H1 (cell line): ENCODE measurements around the gene SLC8A3. TPM values are rescaled to one million over a fixed set of nuclear protein-coding genes. Genes with fewer than 3 reads are reported as not detected.

Experiments used
- CTCF ChIA-PET: fragments of 300-600 bp; sonication (Branson Sonifier 250); formaldehyde crosslinking; loops from one replicate; lab custom pipeline; 2021; ENCODE audit not compliant: partially characterized antibody; lab: Charles Lee
- POLR2A ChIA-PET: fragments of 300-600 bp; sonication (Branson Sonifier 250); formaldehyde crosslinking; loops from one replicate; lab custom pipeline; 2021; ENCODE audit warnings: inconsistent platforms; ENCODE audit not compliant: partially characterized antibody; lab: Charles Lee
- DNase-seq, 2 experiments: peaks; one replicate each; pipeline versions ENCODE4 v3.0.0 to v3.0.0-alpha.2; 2010 to 2022; ENCODE audit warnings: low spot score in 2 of 2, low read depth in 1 of 2, mixed read lengths in 1 of 2
- FAIRE-seq: peaks from 2 replicates; lab custom pipeline; 2011; peaks lifted over from hg19 to GRCh38; lab: Jason Lieb, UNC
- H2AFZ ChIP-seq: 2 replicates; pipeline ENCODE4 v1.8.1; 2012; ENCODE audit warnings: low read length, inconsistent platforms
- H2AK5ac ChIP-seq: 2 replicates; pipeline ENCODE4 v1.6.1; 2013; ENCODE audit warnings: low read depth, low read length
- H2BK120ac ChIP-seq: replicated peaks from 2 replicates; pipeline ENCODE3; 2013; ENCODE audit warnings: low read depth, low read length, inconsistent platforms
- H2BK12ac ChIP-seq: 2 replicates; pipeline ENCODE4 v1.6.1; 2013; ENCODE audit warnings: low read depth, low read length
- H2BK15ac ChIP-seq: 2 replicates; pipeline ENCODE4 v1.6.1; 2013; ENCODE audit warnings: low read length
- H2BK20ac ChIP-seq: 2 replicates; pipeline ENCODE4 v1.6.1; 2013; ENCODE audit warnings: low read length
- H2BK5ac ChIP-seq: 2 replicates; pipeline ENCODE4 v1.6.1; 2013; ENCODE audit warnings: low read depth, low read length
- H3K14ac ChIP-seq: 2 replicates; pipeline ENCODE4 v1.6.1; 2013; ENCODE audit warnings: inconsistent platforms; ENCODE audit not compliant: insufficient read length
- H3K18ac ChIP-seq: 2 replicates; pipeline ENCODE4 v1.6.1; 2013; ENCODE audit warnings: low read length; ENCODE audit errors: extremely low read depth
- H3K23ac ChIP-seq: 2 replicates; pipeline ENCODE4 v1.6.1; 2013; ENCODE audit warnings: inconsistent platforms; ENCODE audit not compliant: insufficient read length
- H3K23me2 ChIP-seq: 2 replicates; pipeline ENCODE4 v1.6.1; 2013; ENCODE audit warnings: low read depth, low read length
- H3K27ac ChIP-seq: 2 replicates; pipeline ENCODE4 v1.6.1; 2011; ENCODE audit warnings: low read depth, low read length, inconsistent platforms
- H3K27me3 ChIP-seq, 4 experiments: replicated peaks in 1 of 4; 1 replicate in 1 of 4; 2 replicates in 3 of 4; pipeline versions ENCODE4 v1.6.1 to v1.8.1; 2011 to 2013; ENCODE audit warnings: low read length in 3 of 4, mild to moderate bottlenecking in 3 of 4, inconsistent platforms in 2 of 4, mixed read lengths in 2 of 4, moderate library complexity in 1 of 4; ENCODE audit not compliant: control insufficient read depth in 3 of 4, insufficient read depth in 3 of 4; ENCODE audit errors: extremely low read depth in 1 of 4
- H3K36me3 ChIP-seq, 4 experiments: 2 replicates each; pipeline versions ENCODE4 v1.6.1 to v1.8.1; 2011 to 2013; ENCODE audit warnings: mild to moderate bottlenecking in 4 of 4, low read length in 3 of 4, moderate library complexity in 2 of 4, control low read depth in 1 of 4, inconsistent platforms in 1 of 4; ENCODE audit not compliant: insufficient read depth in 4 of 4, control insufficient read depth in 2 of 4
- H3K4ac ChIP-seq: replicated peaks from 2 replicates; pipeline ENCODE3; 2013; ENCODE audit warnings: low read length, low read depth, mixed read lengths, inconsistent platforms; ENCODE audit not compliant: insufficient read length
- H3K4me1 ChIP-seq, 4 experiments: replicated peaks in 1 of 4; 1 replicate in 1 of 4; 2 replicates in 3 of 4; pipeline versions ENCODE4 v1.6.1 to v1.8.1; 2011 to 2013; ENCODE audit warnings: low read length in 3 of 4, inconsistent platforms in 2 of 4, mixed read lengths in 1 of 4; ENCODE audit not compliant: insufficient read depth in 4 of 4, control insufficient read depth in 3 of 4
- H3K4me2 ChIP-seq, 2 experiments: 2 replicates each; pipeline versions ENCODE4 v1.6.1 to v1.8.1; 2011 to 2013; ENCODE audit warnings: low read depth in 2 of 2, low read length in 2 of 2, control low read depth in 1 of 2, inconsistent platforms in 1 of 2, mild to moderate bottlenecking in 1 of 2; ENCODE audit not compliant: insufficient read depth in 1 of 2
- H3K4me3 ChIP-seq, 4 experiments: fragments of 200-600, 300-600 bp in 1 of 4; sonication (generic), shearing (Covaris generic), sonication (Bioruptor Twin) in 1 of 4; 2 replicates each; pipeline versions ENCODE4 v1.5.1 to v1.8.1; 2011 to 2016; ENCODE audit warnings: low read length in 4 of 4, low read depth in 3 of 4, control low read depth in 2 of 4, inconsistent platforms in 2 of 4, mild to moderate bottlenecking in 2 of 4, mixed read lengths in 1 of 4, moderate library complexity in 1 of 4; ENCODE audit not compliant: insufficient read depth in 2 of 4; ENCODE audit errors: extremely low read depth in 1 of 4
- H3K56ac ChIP-seq: replicated peaks from 2 replicates; pipeline ENCODE3; 2013; ENCODE audit warnings: low read depth, mild to moderate bottlenecking, mixed read lengths, low read length, inconsistent platforms; ENCODE audit not compliant: insufficient read length
- H3K79me1 ChIP-seq: 2 replicates; pipeline ENCODE4 v1.6.1; 2013; ENCODE audit warnings: low read depth, low read length, control low read depth
- H3K79me2 ChIP-seq, 2 experiments: 2 replicates each; pipeline versions ENCODE4 v1.6.1 to v1.8.1; 2012 to 2013; ENCODE audit warnings: low read length in 2 of 2, mild to moderate bottlenecking in 2 of 2, inconsistent platforms in 1 of 2; ENCODE audit not compliant: insufficient read depth in 2 of 2, control insufficient read depth in 1 of 2
- H3K9ac ChIP-seq, 4 experiments: replicated peaks in 1 of 4; 1 replicate in 1 of 4; 2 replicates in 3 of 4; pipeline versions ENCODE4 v1.6.1 to v1.8.1; 2011 to 2013; ENCODE audit warnings: low read depth in 3 of 4, low read length in 3 of 4, control low read depth in 2 of 4, mild to moderate bottlenecking in 2 of 4, moderate library complexity in 2 of 4, inconsistent platforms in 1 of 4; ENCODE audit errors: extremely low read depth in 1 of 4
- H3K9me3 ChIP-seq, 2 experiments: 2 replicates each; pipeline versions ENCODE4 v1.6.1 to v1.8.1; 2012 to 2013; ENCODE audit warnings: mild to moderate bottlenecking in 2 of 2, moderate library complexity in 2 of 2, control low read depth in 1 of 2, inconsistent platforms in 1 of 2, low read depth in 1 of 2, low read length in 1 of 2, mixed read lengths in 1 of 2; ENCODE audit not compliant: insufficient read depth in 2 of 2
- H4K20me1 ChIP-seq, 2 experiments: replicated peaks in 1 of 2; 2 replicates each; pipeline versions ENCODE3 to v1.8.1; 2011 to 2013; ENCODE audit warnings: inconsistent platforms in 2 of 2, low read length in 2 of 2, mild to moderate bottlenecking in 1 of 2; ENCODE audit not compliant: insufficient read depth in 2 of 2, control insufficient read depth in 1 of 2
- H4K5ac ChIP-seq: 2 replicates; pipeline ENCODE4 v1.6.1; 2013; ENCODE audit warnings: low read length, low read depth, mixed read lengths, inconsistent platforms; ENCODE audit not compliant: insufficient read length
- H4K8ac ChIP-seq: 2 replicates; pipeline ENCODE4 v1.8.0; 2013; ENCODE audit warnings: mild to moderate bottlenecking, moderate library complexity, low read length, inconsistent platforms; ENCODE audit not compliant: insufficient read depth; ENCODE audit errors: extremely low read depth
- H4K91ac ChIP-seq: replicated peaks from 2 replicates; pipeline ENCODE3; 2013; ENCODE audit warnings: low read length, mixed read lengths, inconsistent platforms; ENCODE audit not compliant: insufficient read length
- EP300 ChIP-seq, 2 experiments: IDR thresholded peaks; 1 replicate in 1 of 2; 2 replicates in 1 of 2; pipeline ENCODE4 v1.6.1; 2011 to 2012; ENCODE audit warnings: low read depth in 2 of 2, low read length in 2 of 2, mild to moderate bottlenecking in 2 of 2, borderline replicate concordance in 1 of 2, inconsistent platforms in 1 of 2, moderate library complexity in 1 of 2
- POU5F1 ChIP-seq: IDR thresholded peaks from 2 replicates; pipeline ENCODE4 v1.6.1; 2011; ENCODE audit warnings: low read depth, mild to moderate bottlenecking, low read length, moderate library complexity
- RAD21 ChIP-seq, 2 experiments: IDR thresholded peaks in 1 of 2; conservative IDR thresholded peaks in 1 of 2; 2 replicates each; pipeline ENCODE4 v1.6.1; 2011; ENCODE audit warnings: low read depth in 2 of 2, low read length in 2 of 2, improper control_type of control experiment in 1 of 2, inconsistent platforms in 1 of 2, mild to moderate bottlenecking in 1 of 2, moderate library complexity in 1 of 2
- RFX5 ChIP-seq: IDR thresholded peaks from 2 replicates; pipeline ENCODE4 v1.6.1; 2011; ENCODE audit warnings: low read depth, low read length, improper control_type of control experiment, borderline replicate concordance
- TCF12 ChIP-seq: IDR thresholded peaks from 2 replicates; pipeline ENCODE4 v1.6.1; 2011; ENCODE audit warnings: low read depth, mild to moderate bottlenecking, low read length
- WGBS, 2 experiments: shearing (Covaris generic) in 1 of 2; methylation state at CpG; one replicate each; pipeline versions ENCODE4 v1.1.6 to v1.1.7; 2013 to 2015; ENCODE audit warnings: low lambda C conversion rate in 2 of 2, mixed read lengths in 2 of 2, inconsistent platforms in 1 of 2, low coverage in 1 of 2, missing lambda C conversion rate in 1 of 2; ENCODE audit not compliant: insufficient replicate concordance in 2 of 2, insufficient coverage in 1 of 2, insufficient read length in 1 of 2; ENCODE audit errors: extremely low coverage in 1 of 2, missing lambda C conversion rate in 1 of 2; 5-methylcytosine and 5-hydroxymethylcytosine counted together
- polyA plus RNA-seq, 7 experiments: library from polyadenylated mRNA; depleted of rRNA in 3 of 7; stranded (reverse) in 5 of 7; unstranded in 2 of 7; fragments of >200 nt in 5 of 7; fragments of 200-250 nt in 2 of 7; gene quantifications; 1 replicate in 5 of 7; 2 replicates in 1 of 7; 4 replicates in 1 of 7; pipeline versions ENCODE4 v1.2.1 to v1.2.3, GENCODE V29; 2011 to 2013; ENCODE audit warnings: missing spikeins in 2 of 7, mixed read lengths in 2 of 7
- total RNA-seq: library from RNA; stranded (reverse); fragmentation: NEBNext Ultra II Directional; extraction: Animal tissue kit (Norgen Biotek cat#: 25700); gene quantifications from 2 replicates; pipeline ENCODE4 v1.2.1, GENCODE V29; 2021

Gene SLC8A3
- total and polyA plus RNA-seq, 2 of the 8 experiments (the other 6 are each of a cell fraction or from before 2014, with no cell fraction given) = 0.38 to 1.1 TPM

DNA sequence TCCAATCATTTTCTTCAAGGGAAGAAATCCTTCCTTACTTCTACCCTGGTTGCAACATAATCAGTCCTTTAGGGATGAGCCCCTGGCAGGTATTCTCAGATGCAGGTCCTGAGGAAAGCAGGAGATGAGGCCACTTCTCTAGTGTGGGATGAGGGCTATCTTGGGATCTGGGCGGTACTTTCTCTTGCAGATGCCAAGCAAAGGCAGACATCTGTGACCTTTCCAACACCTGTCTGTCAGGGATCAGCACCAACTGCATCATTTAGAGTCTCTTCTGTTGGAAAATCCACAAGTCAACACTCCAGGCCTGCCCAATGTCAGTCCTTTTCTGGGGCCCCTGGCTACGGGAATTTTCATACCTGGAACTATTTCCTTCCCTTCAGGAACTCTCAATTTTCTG, 129.2 kb downstream of the SLC8A3 start:
- Histone ChIP-seq H2BK12ac (no peak overlapping the region), H3K18ac (no peak overlapping the region), H4K8ac (no peak overlapping the region), H4K5ac (no peak overlapping the region), H3K23ac (no peak overlapping the region), H3K36me3 (no peaks in the 10 kb centered on the region), H2AFZ (no peak overlapping the region), H2BK5ac (no peak overlapping the region), H2BK15ac (no peak overlapping the region), H3K79me1 (no peaks in the 10 kb centered on the region), H3K9ac (no peak overlapping the region), H3K4me1 (peaks cover 0 to 2% (median 0%) of the 10 kb centered on the region in 4 experiments; a peak in 1 of 7 replicates), H2BK20ac (no peak overlapping the region), H4K20me1 (no peaks in the 10 kb centered on the region), H4K91ac (no peak overlapping the region), H3K79me2 (no peaks in the 10 kb centered on the region), H3K4me3 (no peak overlapping the region), H3K4me2 (no peak overlapping the region), H2BK120ac (no peak overlapping the region), H3K9me3 (no peaks in the 10 kb centered on the region), H3K27ac (no peak overlapping the region), H3K23me2 (no peaks in the 10 kb centered on the region), H2AK5ac (no peak overlapping the region), H3K4ac (no peak overlapping the region), H3K14ac (no peak overlapping the region), H3K56ac (no peak overlapping the region), H3K27me3 (no peaks in the 10 kb centered on the region)
- no peak for FAIRE-seq
- DNase-seq = no peak
- POLR2A ChIA-PET = no interaction called here
- 83% methylated on average over 2 of the region's 2 CpGs; no CpG with 5 or more reads in 1 of the 2 experiments for WGBS, 2 experiments
- CTCF ChIA-PET = interaction anchor here (6.1 kb wide), 1 partner anchor 14 kb away, joined by 35 read pairs; no protein-coding TSS in a partner anchor
- TF ChIP-seq TCF12 (no peak), RFX5 (no peak), EP300 (IDR thresholded peaks at IDR 0.05; ENCODE audit: borderline replicate concordance in 1 of 2, low read depth in 2 of 2, low read length in 2 of 2) (no peak), RAD21 (IDR thresholded peaks at IDR 0.05 in 1 of 2, conservative IDR thresholded peaks at IDR 0.05 in 1 of 2; ENCODE audit: low read depth in 2 of 2, low read length in 2 of 2) (no peak), POU5F1 (no peak)
